ENCODE results near the gene PCBD1. TPM values are rescaled to one million over a fixed set of nuclear protein-coding genes. Genes with fewer than 3 reads are reported as not detected.

PCBD1 gene
- total RNA-seq, 1 donor from 2014 or later, result 117 TPM

GRCh38 chr10:70838270-70838805 lies 50.0 kb downstream of the PCBD1 start:
- H3K4me1 ChIP-seq, result peaks cover 10% of the 10 kb centered on the region
- no peak for ATAC-seq
- no peak for DNase-seq
- H3K27me3 ChIP-seq, result no peaks in the 10 kb centered on the region
- no peak for TF ChIP-seq CTCF (IDR thresholded peaks at IDR 0.05)
- H3K4me3 ChIP-seq, result no peak overlapping the region
- peaks cover 3% of the 10 kb centered on the region for H3K36me3 ChIP-seq
- intact Hi-C loops (cut with DNase I), result no loop called here
- no peaks in the 10 kb centered on the region for H3K9me3 ChIP-seq
- H3K27ac ChIP-seq, result no peak overlapping the region

GRCh38 chr10:70837660-70838059 lies 50.7 kb downstream of the PCBD1 start:
- no peak for TF ChIP-seq CTCF (IDR thresholded peaks at IDR 0.05)
- H3K27me3 ChIP-seq, result no peaks in the 10 kb centered on the region
- intact Hi-C loops (cut with DNase I), result no loop called here
- H3K4me1 ChIP-seq, result peaks cover 15% of the 10 kb centered on the region
- H3K9me3 ChIP-seq, result no peaks in the 10 kb centered on the region
- DNase-seq, result no peak
- H3K4me3 ChIP-seq, result no peak overlapping the region
- no peak overlapping the region for H3K27ac ChIP-seq
- peaks cover 3% of the 10 kb centered on the region for H3K36me3 ChIP-seq
- ATAC-seq, result no peak

- TF ChIP-seq CTCF (IDR thresholded peaks at IDR 0.05), result no peak
- Histone ChIP-seq H3K4me3 (no peak overlapping the region), H3K27ac (no peak overlapping the region), H3K36me3 (peaks cover 3% of the 10 kb centered on the region), H3K9me3 (no peaks in the 10 kb centered on the region), H3K27me3 (no peaks in the 10 kb centered on the region), H3K4me1 (peaks cover 17% of the 10 kb centered on the region)
- intact Hi-C loops (cut with DNase I), result no loop called here
- no peak for DNase-seq
- no peak for ATAC-seq
Observed at GRCh38 chr10:70836319-70836718, 52.0 kb downstream of the PCBD1 start.

- TF ChIP-seq CTCF (IDR thresholded peaks at IDR 0.05), result no peak
- H3K4me1 ChIP-seq, result peaks cover 17% of the 10 kb centered on the region
- no peaks in the 10 kb centered on the region for H3K27me3 ChIP-seq
- intact Hi-C loops (cut with DNase I), result no loop called here
- H3K4me3 ChIP-seq, result no peak overlapping the region
- H3K9me3 ChIP-seq, result no peaks in the 10 kb centered on the region
- peak; percentile 50 for ATAC-seq
- DNase-seq, result no peak
- no peaks in the 10 kb centered on the region for H3K36me3 ChIP-seq
- no peak overlapping the region for H3K27ac ChIP-seq
Observed at GRCh38 chr10:70834441-70835151, 53.8 kb downstream of the PCBD1 start.

GRCh38 chr10:70834021-70834420 lies 54.3 kb downstream of the PCBD1 start:
- Histone ChIP-seq H3K27ac (no peak overlapping the region), H3K9me3 (no peaks in the 10 kb centered on the region), H3K27me3 (no peaks in the 10 kb centered on the region), H3K4me1 (peaks cover 17% of the 10 kb centered on the region), H3K36me3 (no peaks in the 10 kb centered on the region), H3K4me3 (no peak overlapping the region)
- intact Hi-C loops (cut with DNase I), result no loop called here
- ATAC-seq (no peak), DNase-seq (no peak)
- TF ChIP-seq CTCF (IDR thresholded peaks at IDR 0.05), result no peak
